Measurements from ENCODE around the gene SLC22A2. TPM values are rescaled to one million over a fixed set of nuclear protein-coding genes. Genes with fewer than 3 reads are reported as not detected.

Gene SLC22A2
- polyA plus RNA-seq, 1 donor: 0.04 TPM

GRCh38 chr6:160194808-160195207, 63.8 kb downstream of the SLC22A2 start:
- peaks cover 11% of the 10 kb centered on the region for H3K4me1 ChIP-seq (ENCODE audit: control insufficient read depth, insufficient read depth, low read length)
- H3K9me3 ChIP-seq (ENCODE audit: control insufficient read depth, low read depth, low read length): peaks cover 17% of the 10 kb centered on the region
- no peaks in the 10 kb centered on the region for H3K36me3 ChIP-seq (ENCODE audit: control insufficient read depth, insufficient read depth, low read length)
- H3K27ac ChIP-seq (ENCODE audit: low read length): no peak overlapping the region
- no peaks in the 10 kb centered on the region for H3K27me3 ChIP-seq (ENCODE audit: control insufficient read depth, insufficient read depth, low read length)
- no CpG with 5 or more reads among the region's 1 CpG for WGBS (ENCODE audit: insufficient coverage, low lambda C conversion rate)
- no peak for DNase-seq
- no peak overlapping the region for H3K4me3 ChIP-seq (ENCODE audit: low read length)

GRCh38 chr6:160192840-160193239, 65.8 kb downstream of the SLC22A2 start:
- no peaks in the 10 kb centered on the region for H3K27me3 ChIP-seq (ENCODE audit: control insufficient read depth, insufficient read depth, low read length)
- no peak overlapping the region for H3K4me3 ChIP-seq (ENCODE audit: low read length)
- H3K27ac ChIP-seq (ENCODE audit: low read length): no peak overlapping the region
- H3K9me3 ChIP-seq (ENCODE audit: control insufficient read depth, low read depth, low read length): peaks cover 17% of the 10 kb centered on the region
- 100% methylated on average over 1 of the region's 1 CpG for WGBS (ENCODE audit: insufficient coverage, low lambda C conversion rate)
- peaks cover 4% of the 10 kb centered on the region for H3K4me1 ChIP-seq (ENCODE audit: control insufficient read depth, insufficient read depth, low read length)
- no peaks in the 10 kb centered on the region for H3K36me3 ChIP-seq (ENCODE audit: control insufficient read depth, insufficient read depth, low read length)
- DNase-seq: no peak

- peaks cover 4% of the 10 kb centered on the region for H3K4me1 ChIP-seq (ENCODE audit: control insufficient read depth, insufficient read depth, low read length)
- no peaks in the 10 kb centered on the region for H3K27me3 ChIP-seq (ENCODE audit: control insufficient read depth, insufficient read depth, low read length)
- H3K4me3 ChIP-seq (ENCODE audit: low read length): no peak overlapping the region
- H3K9me3 ChIP-seq (ENCODE audit: control insufficient read depth, low read depth, low read length): peaks cover 17% of the 10 kb centered on the region
- no peaks in the 10 kb centered on the region for H3K36me3 ChIP-seq (ENCODE audit: control insufficient read depth, insufficient read depth, low read length)
- DNase-seq: peak; percentile 60 to 78
- H3K27ac ChIP-seq (ENCODE audit: low read length): no peak overlapping the region
Observed at GRCh38 chr6:160190973-160191372, 67.6 kb downstream of the SLC22A2 start.

GRCh38 chr6:160190081-160190480, 68.5 kb downstream of the SLC22A2 start:
- no peak overlapping the region for H3K27ac ChIP-seq (ENCODE audit: low read length)
- peaks cover 13% of the 10 kb centered on the region for H3K9me3 ChIP-seq (ENCODE audit: control insufficient read depth, low read depth, low read length)
- WGBS (ENCODE audit: insufficient coverage, low lambda C conversion rate): 89% methylated on average over 1 of the region's 1 CpG
- no peaks in the 10 kb centered on the region for H3K27me3 ChIP-seq (ENCODE audit: control insufficient read depth, insufficient read depth, low read length)
- H3K4me3 ChIP-seq (ENCODE audit: low read length): no peak overlapping the region
- no peaks in the 10 kb centered on the region for H3K36me3 ChIP-seq (ENCODE audit: control insufficient read depth, insufficient read depth, low read length)
- peaks cover 4% of the 10 kb centered on the region for H3K4me1 ChIP-seq (ENCODE audit: control insufficient read depth, insufficient read depth, low read length)
- DNase-seq: no peak

DNA sequence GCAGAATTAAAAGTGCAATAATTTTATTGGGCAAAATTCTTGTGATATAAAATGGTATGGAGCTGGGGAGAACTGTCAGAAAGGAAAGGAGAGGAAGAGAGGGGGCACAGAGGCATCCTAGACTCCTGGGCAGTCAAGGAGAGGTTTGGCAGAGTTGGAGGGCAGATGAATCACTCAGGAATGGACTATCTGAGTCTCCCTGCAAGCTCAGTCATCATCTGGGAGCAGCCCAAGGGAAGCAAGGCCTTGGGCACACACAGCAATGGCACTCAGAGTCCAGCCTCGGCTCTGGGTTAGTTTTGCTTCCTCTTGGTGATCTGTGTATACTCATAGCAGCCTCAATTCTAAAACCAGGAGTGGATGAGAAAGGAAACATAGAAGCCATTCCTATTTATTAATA, 69.8 kb downstream of the SLC22A2 start:
- no CpG with 5 or more reads among the region's 1 CpG for WGBS (ENCODE audit: insufficient coverage, low lambda C conversion rate)
- Histone ChIP-seq H3K4me3 (ENCODE audit: low read length) (no peak overlapping the region), H3K27ac (ENCODE audit: low read length) (no peak overlapping the region), H3K4me1 (ENCODE audit: control insufficient read depth, insufficient read depth, low read length) (peaks cover 4% of the 10 kb centered on the region), H3K27me3 (ENCODE audit: control insufficient read depth, insufficient read depth, low read length) (no peaks in the 10 kb centered on the region), H3K9me3 (ENCODE audit: control insufficient read depth, low read depth, low read length) (peaks cover 6% of the 10 kb centered on the region), H3K36me3 (ENCODE audit: control insufficient read depth, insufficient read depth, low read length) (no peaks in the 10 kb centered on the region)
- no peak for DNase-seq

GRCh38 chr6:160180706-160181105, 77.9 kb downstream of the SLC22A2 start:
- Histone ChIP-seq H3K36me3 (ENCODE audit: control insufficient read depth, insufficient read depth, low read length) (no peaks in the 10 kb centered on the region), H3K27me3 (ENCODE audit: control insufficient read depth, insufficient read depth, low read length) (no peaks in the 10 kb centered on the region), H3K9me3 (ENCODE audit: control insufficient read depth, low read depth, low read length) (no peaks in the 10 kb centered on the region), H3K27ac (ENCODE audit: low read length) (no peak overlapping the region), H3K4me1 (ENCODE audit: control insufficient read depth, insufficient read depth, low read length) (no peaks in the 10 kb centered on the region), H3K4me3 (ENCODE audit: low read length) (no peak overlapping the region)
- no CpG with 5 or more reads among the region's 1 CpG for WGBS (ENCODE audit: insufficient coverage, low lambda C conversion rate)
- DNase-seq: no peak

DNA sequence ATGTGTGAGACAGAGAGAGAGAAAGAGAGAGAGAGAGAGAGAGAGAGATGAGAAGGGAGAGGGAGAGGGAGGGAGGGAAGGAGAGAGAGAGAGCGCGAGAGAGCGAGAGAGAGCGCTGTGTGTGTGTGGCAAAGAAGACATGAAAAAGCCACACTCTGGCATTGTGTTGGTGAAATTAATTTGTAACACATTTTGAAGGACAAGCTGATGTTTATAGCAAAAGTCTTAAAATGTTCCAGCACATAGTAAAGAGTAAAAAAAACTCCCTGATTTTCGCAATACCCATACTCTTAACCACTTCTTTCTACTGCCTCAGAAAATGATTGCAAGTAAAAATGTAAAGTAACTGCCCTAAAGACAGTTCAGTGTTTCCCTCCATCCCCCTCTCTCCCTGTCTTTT, 80.3 kb downstream of the SLC22A2 start:
- no peaks in the 10 kb centered on the region for H3K27me3 ChIP-seq (ENCODE audit: control insufficient read depth, insufficient read depth, low read length)
- no peaks in the 10 kb centered on the region for H3K36me3 ChIP-seq (ENCODE audit: control insufficient read depth, insufficient read depth, low read length)
- no peaks in the 10 kb centered on the region for H3K9me3 ChIP-seq (ENCODE audit: control insufficient read depth, low read depth, low read length)
- H3K27ac ChIP-seq (ENCODE audit: low read length): no peak overlapping the region
- WGBS (ENCODE audit: insufficient coverage, low lambda C conversion rate): 81% methylated on average over 5 of the region's 5 CpGs
- no peak overlapping the region for H3K4me3 ChIP-seq (ENCODE audit: low read length)
- no peaks in the 10 kb centered on the region for H3K4me1 ChIP-seq (ENCODE audit: control insufficient read depth, insufficient read depth, low read length)
- DNase-seq: no peak

DNA sequence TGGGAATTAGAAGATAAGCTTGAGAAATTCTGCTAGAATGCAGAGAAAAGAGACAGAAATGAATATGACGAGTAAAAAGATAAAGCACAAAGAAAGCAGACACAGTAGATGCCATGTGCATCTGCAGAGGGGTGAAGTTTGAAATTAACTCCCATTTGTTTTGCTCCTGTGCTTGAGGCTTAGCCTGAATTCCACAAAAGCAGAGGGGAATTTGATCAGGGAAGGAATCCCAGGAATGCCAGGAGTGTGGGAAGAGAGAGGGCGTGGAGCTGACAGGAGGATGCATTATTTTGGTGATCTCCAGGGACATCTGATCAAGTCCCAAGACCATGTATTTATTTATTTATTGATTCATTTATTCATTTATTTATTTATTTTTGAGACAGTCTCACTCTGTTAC, 81.4 kb downstream of the SLC22A2 start:
- Histone ChIP-seq H3K9me3 (ENCODE audit: control insufficient read depth, low read depth, low read length) (no peaks in the 10 kb centered on the region), H3K4me3 (ENCODE audit: low read length) (no peak overlapping the region), H3K4me1 (ENCODE audit: control insufficient read depth, insufficient read depth, low read length) (no peaks in the 10 kb centered on the region), H3K36me3 (ENCODE audit: control insufficient read depth, insufficient read depth, low read length) (no peaks in the 10 kb centered on the region), H3K27me3 (ENCODE audit: control insufficient read depth, insufficient read depth, low read length) (no peaks in the 10 kb centered on the region), H3K27ac (ENCODE audit: low read length) (no peak overlapping the region)
- no peak for DNase-seq
- WGBS (ENCODE audit: insufficient coverage, low lambda C conversion rate): 83% methylated on average over 1 of the region's 2 CpGs

DNA sequence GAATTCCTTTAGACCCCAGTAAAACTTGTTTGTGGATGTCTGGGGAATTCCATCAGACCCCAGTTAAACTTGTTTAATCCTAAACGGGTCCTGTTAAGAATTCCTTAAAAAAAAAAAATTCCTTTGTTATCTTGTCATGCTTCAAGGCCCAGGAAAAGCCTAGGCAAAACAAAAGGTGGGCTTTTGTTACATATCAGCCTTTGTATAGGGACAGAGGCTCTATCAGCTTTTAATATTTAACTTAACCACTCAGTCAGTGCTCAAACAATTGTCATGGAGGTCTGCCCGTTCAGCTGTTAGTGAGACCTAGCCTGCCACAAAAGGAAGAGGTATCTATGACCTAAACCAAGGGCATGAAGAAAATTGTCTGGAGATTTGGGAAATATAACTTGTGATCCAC, 83.9 kb downstream of the SLC22A2 start:
- no peaks in the 10 kb centered on the region for H3K36me3 ChIP-seq (ENCODE audit: control insufficient read depth, insufficient read depth, low read length)
- H3K4me1 ChIP-seq (ENCODE audit: control insufficient read depth, insufficient read depth, low read length): no peaks in the 10 kb centered on the region
- no peaks in the 10 kb centered on the region for H3K9me3 ChIP-seq (ENCODE audit: control insufficient read depth, low read depth, low read length)
- H3K4me3 ChIP-seq (ENCODE audit: low read length): no peak overlapping the region
- no peak for DNase-seq
- H3K27me3 ChIP-seq (ENCODE audit: control insufficient read depth, insufficient read depth, low read length): no peaks in the 10 kb centered on the region
- no peak overlapping the region for H3K27ac ChIP-seq (ENCODE audit: low read length)
- no CpG with 5 or more reads among the region's 2 CpGs for WGBS (ENCODE audit: insufficient coverage, low lambda C conversion rate)

DNA sequence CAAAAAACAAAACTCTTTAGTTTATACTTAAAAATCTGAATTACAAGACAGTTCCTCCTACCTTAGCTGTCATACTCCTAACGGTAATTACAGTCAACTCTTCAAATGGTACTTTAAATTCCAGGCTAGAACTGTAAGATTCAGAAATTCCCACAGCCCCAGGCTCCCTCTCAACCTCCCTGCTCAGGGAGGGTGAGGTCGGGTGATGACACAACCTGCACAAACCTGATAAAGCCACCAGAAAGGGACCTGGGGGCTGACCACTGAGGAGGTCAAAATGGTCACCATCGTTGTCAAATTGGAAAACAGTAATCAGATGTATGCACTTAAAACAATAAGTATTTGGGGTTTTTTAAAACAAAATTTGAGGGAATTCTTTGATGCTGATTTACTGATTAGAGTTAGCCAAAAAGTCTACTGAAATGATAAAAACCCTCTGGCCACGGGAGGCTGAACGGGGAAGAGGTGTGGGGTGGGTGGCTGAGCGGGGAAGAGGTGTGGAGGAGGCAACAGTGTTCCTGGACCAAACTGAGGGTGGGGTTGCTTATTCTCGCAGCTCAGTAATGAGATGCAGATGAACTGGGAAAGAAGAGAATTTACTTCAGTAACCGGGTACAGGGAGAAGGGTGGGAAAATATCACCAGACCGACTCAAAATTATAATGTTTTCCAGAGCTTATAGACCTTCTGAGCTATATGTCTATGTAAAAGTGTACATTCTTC, 84.7 kb downstream of the SLC22A2 start:
- Histone ChIP-seq H3K27ac (ENCODE audit: low read length) (no peak overlapping the region), H3K4me3 (ENCODE audit: low read length) (no peak overlapping the region), H3K36me3 (ENCODE audit: control insufficient read depth, insufficient read depth, low read length) (no peaks in the 10 kb centered on the region), H3K9me3 (ENCODE audit: control insufficient read depth, low read depth, low read length) (no peaks in the 10 kb centered on the region), H3K27me3 (ENCODE audit: control insufficient read depth, insufficient read depth, low read length) (no peaks in the 10 kb centered on the region), H3K4me1 (ENCODE audit: control insufficient read depth, insufficient read depth, low read length) (no peaks in the 10 kb centered on the region)
- WGBS (ENCODE audit: insufficient coverage, low lambda C conversion rate): no CpG with 5 or more reads among the region's 9 CpGs
- DNase-seq: no peak

GRCh38 chr6:160172704-160173103, 85.9 kb downstream of the SLC22A2 start:
- Histone ChIP-seq H3K9me3 (ENCODE audit: control insufficient read depth, low read depth, low read length) (no peaks in the 10 kb centered on the region), H3K4me3 (ENCODE audit: low read length) (no peak overlapping the region), H3K4me1 (ENCODE audit: control insufficient read depth, insufficient read depth, low read length) (peaks cover 7% of the 10 kb centered on the region), H3K36me3 (ENCODE audit: control insufficient read depth, insufficient read depth, low read length) (no peaks in the 10 kb centered on the region), H3K27ac (ENCODE audit: low read length) (no peak overlapping the region), H3K27me3 (ENCODE audit: control insufficient read depth, insufficient read depth, low read length) (no peaks in the 10 kb centered on the region)
- DNase-seq: no peak
- no CpG with 5 or more reads among the region's 5 CpGs for WGBS (ENCODE audit: insufficient coverage, low lambda C conversion rate)

All from large intestine (tissue), 3 donors.